Hematopoietic multipotent progenitor cell treated with erythropoietin and hydrocortisone succinate and interleukin-3 and kit ligand, for 8 days (in vitro differentiated cells): Measurements from ENCODE around the gene FLNB.
"Not testable (repeated sequence)": the region's sequence is repeated elsewhere in the genome, so short reads cannot be mapped to it uniquely, and the experiment has no call there.

ENCODE experiments used
- DNase-seq: peaks from one replicate; pipeline ENCODE4 v3.0.0-alpha.2; 2015

FLNB gene

GRCh38 chr3:58188921-58189451 lies 180.8 kb downstream of the FLNB start:
- no peak for DNase-seq

GRCh38 chr3:58189691-58190090 lies 181.5 kb downstream of the FLNB start:
- no peak for DNase-seq

- DNase-seq, result no peak
Observed at GRCh38 chr3:58190291-58190690, 182.1 kb downstream of the FLNB start.

GRCh38 chr3:58190882-58191281 lies 182.7 kb downstream of the FLNB start:
- DNase-seq, result no peak

GRCh38 chr3:58191361-58191991 lies 183.3 kb downstream of the FLNB start:
- no peak for DNase-seq

- DNase-seq, result no peak
Observed at GRCh38 chr3:58192069-58192468, 183.8 kb downstream of the FLNB start.

GRCh38 chr3:58193682-58194407 lies 185.6 kb downstream of the FLNB start:
- no peak for DNase-seq

- DNase-seq, result no peak
Observed at GRCh38 chr3:58197588-58197987, 189.4 kb downstream of the FLNB start.

- DNase-seq, result no peak
Observed at GRCh38 chr3:58198362-58198761, 190.1 kb downstream of the FLNB start.

- DNase-seq, result no peak
Observed at GRCh38 chr3:58198804-58199203, 190.6 kb downstream of the FLNB start.

- no peak for DNase-seq
Observed at GRCh38 chr3:58200121-58200709, 192.0 kb downstream of the FLNB start.

GRCh38 chr3:58200846-58201355 lies 192.7 kb downstream of the FLNB start:
- DNase-seq, result no peak

- not testable (repeated sequence) for DNase-seq
Observed at GRCh38 chr3:58201451-58201850, 193.2 kb downstream of the FLNB start.

GRCh38 chr3:58202917-58203360 lies 194.7 kb downstream of the FLNB start:
- no peak for DNase-seq

GRCh38 chr3:58203541-58203940 lies 195.3 kb downstream of the FLNB start:
- DNase-seq, result no peak

GRCh38 chr3:58204720-58205119 lies 196.5 kb downstream of the FLNB start:
- DNase-seq, result no peak

GRCh38 chr3:58205981-58206380 lies 197.8 kb downstream of the FLNB start:
- no peak for DNase-seq

GRCh38 chr3:58206406-58207011 lies 198.3 kb downstream of the FLNB start:
- no peak for DNase-seq

- DNase-seq, result no peak
Observed at GRCh38 chr3:58207954-58208353, 199.7 kb downstream of the FLNB start.

- DNase-seq, result no peak
Observed at GRCh38 chr3:58209933-58210332, 201.7 kb downstream of the FLNB start.

- no peak for DNase-seq
Observed at GRCh38 chr3:58210761-58211460, 202.7 kb downstream of the FLNB start, which contains the start of gene DNASE1L3. DNASE1L3 (minus strand) TSS chr3:58210972; CDS start chr3:58210906, 66 bp downstream.
